HEK293T (cell line): ENCODE results near the gene DCUN1D2.

Experiments used
- ARNT ChIP-seq: fragments of 450-650 bp; IDR thresholded peaks from 2 replicates; pipeline ENCODE4 v1.6.1; 2017; ENCODE audit warnings: mild to moderate bottlenecking
- BHLHE40 ChIP-seq: fragments of 450-650 bp; IDR thresholded peaks from 2 replicates; pipeline ENCODE4 v1.6.1; 2016; ENCODE audit warnings: mild to moderate bottlenecking, moderate library complexity, borderline replicate concordance
- CTBP1 ChIP-seq: fragments of 450-650 bp; IDR thresholded peaks from 2 replicates; pipeline ENCODE4 v1.6.1; 2016; ENCODE audit warnings: borderline replicate concordance
- FOXA1 ChIP-seq: fragments of 450-650 bp; IDR thresholded peaks from 2 replicates; pipeline ENCODE4 v1.6.1; 2016; ENCODE audit warnings: mild to moderate bottlenecking
- FOXK2 ChIP-seq: fragments of 450-650 bp; IDR thresholded peaks from 2 replicates; pipeline ENCODE4 v1.6.1; 2016; ENCODE audit warnings: mild to moderate bottlenecking
- FOXM1 ChIP-seq: fragments of 450-650 bp; IDR thresholded peaks from 2 replicates; pipeline ENCODE4 v1.6.1; 2017; ENCODE audit warnings: mild to moderate bottlenecking, borderline replicate concordance
- HDGF ChIP-seq: fragments of 450-650 bp; IDR thresholded peaks from 2 replicates; pipeline ENCODE4 v1.6.1; 2017; ENCODE audit warnings: antibody characterized with exemption, borderline replicate concordance
- LEF1 ChIP-seq: fragments of 450-650 bp; IDR thresholded peaks from 2 replicates; pipeline ENCODE4 v1.6.1; 2017; ENCODE audit warnings: mild to moderate bottlenecking, borderline replicate concordance
- NFRKB ChIP-seq: fragments of 450-650 bp; IDR thresholded peaks from 2 replicates; pipeline ENCODE4 v1.6.1; 2016; ENCODE audit warnings: mild to moderate bottlenecking, moderate library complexity
- SP1 ChIP-seq: fragments of 450-650 bp; IDR thresholded peaks from 2 replicates; pipeline ENCODE4 v1.6.1; 2017
- SUZ12 ChIP-seq: fragments of 450-650 bp; IDR thresholded peaks from 2 replicates; pipeline ENCODE4 v1.6.1; 2016; ENCODE audit warnings: mild to moderate bottlenecking
- TARDBP ChIP-seq: fragments of 450-650 bp; IDR thresholded peaks from 2 replicates; pipeline ENCODE4 v1.6.1; 2016
- ZNF384 ChIP-seq: fragments of 450-650 bp; IDR thresholded peaks from 2 replicates; pipeline ENCODE4 v1.6.1; 2016

GRCh38 chr13:113513761-113514160 lies 23.2 kb upstream of the DCUN1D2 start:
- TF ChIP-seq ZNF384 (no peak), SUZ12 (no peak), HDGF (no peak), FOXK2 (no peak), ARNT (no peak), FOXA1 (no peak), LEF1 (no peak), NFRKB (no peak), FOXM1 (no peak), TARDBP (no peak), SP1 (no peak), BHLHE40 (no peak), CTBP1 (no peak)
